COLO668 (cell line): ENCODE measurements around the gene ZNF74.
"Not testable (repeated sequence)": the region's sequence is repeated elsewhere in the genome, so short reads cannot be mapped to it uniquely, and the experiment has no call there.

Experiments used
- DNase-seq: peaks from one replicate; lab custom pipeline; 2025; ENCODE audit not compliant: unreplicated experiment; lab: John Stamatoyannopoulos, UW

ZNF74 gene

DNA sequence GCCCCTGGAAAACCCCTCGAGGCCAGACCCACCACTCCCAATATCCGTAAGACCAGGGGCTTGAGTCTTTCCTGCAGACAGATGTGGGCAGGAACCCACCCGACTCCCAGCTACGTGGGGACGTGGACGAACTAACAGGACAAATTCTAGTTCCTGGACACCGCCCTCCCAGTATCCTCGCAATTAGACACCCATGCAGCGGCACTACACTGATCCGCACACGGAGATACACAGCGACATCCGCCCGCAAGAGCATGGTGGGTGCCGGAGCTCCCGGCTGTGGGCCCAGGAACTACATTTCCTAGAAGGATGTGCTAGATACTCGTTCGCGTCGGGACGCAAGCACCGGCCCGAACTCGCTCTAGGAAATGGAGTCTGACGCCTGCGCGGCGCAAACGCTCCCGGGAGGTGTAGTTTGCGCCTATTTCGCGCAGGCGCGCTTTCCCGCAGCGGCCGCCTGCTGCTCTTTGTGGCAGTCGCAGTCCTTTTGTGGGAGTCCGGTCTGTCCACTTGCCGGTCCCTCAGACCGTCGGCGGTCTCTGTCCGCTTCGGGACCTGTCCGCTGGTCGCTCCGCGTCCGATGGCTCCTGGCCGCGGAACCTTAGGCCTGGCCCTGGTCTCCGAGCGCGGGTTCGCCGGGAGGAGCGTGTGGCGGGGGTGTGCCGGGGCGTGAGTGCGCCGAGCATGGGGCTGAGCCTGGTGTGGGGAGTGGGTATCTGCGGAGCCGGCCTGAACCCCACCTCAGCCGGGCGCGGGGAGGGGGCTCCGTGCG is at the start of gene ZNF74:
Gene ZNF74 (plus strand): TSS at position 447 of the 772 bp plus-strand sequence. CDS start 478 bp downstream, outside the sequence.
- peak; percentile 95 for DNase-seq

DNA sequence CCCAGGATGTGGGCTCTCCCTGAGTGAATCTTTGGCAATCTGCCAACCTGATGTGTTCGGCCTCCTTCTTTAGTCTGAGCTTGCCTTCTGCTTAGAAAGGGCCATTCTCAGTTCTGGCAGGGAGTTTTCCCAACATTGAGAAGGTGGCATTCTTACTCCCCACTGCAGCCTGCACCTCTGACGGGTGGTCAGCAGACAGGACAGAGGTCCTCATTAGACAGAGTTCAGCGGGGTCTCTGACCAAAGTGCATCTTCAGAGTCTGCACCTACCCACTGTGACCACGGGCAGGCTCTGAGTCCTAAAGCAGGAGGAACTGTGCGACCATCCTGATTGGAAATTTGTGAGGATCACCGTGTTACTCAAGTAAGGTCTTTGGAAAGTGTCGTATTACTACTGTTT is 47.4 kb upstream of the ZNF74 start:
- not testable (repeated sequence) for DNase-seq

DNA sequence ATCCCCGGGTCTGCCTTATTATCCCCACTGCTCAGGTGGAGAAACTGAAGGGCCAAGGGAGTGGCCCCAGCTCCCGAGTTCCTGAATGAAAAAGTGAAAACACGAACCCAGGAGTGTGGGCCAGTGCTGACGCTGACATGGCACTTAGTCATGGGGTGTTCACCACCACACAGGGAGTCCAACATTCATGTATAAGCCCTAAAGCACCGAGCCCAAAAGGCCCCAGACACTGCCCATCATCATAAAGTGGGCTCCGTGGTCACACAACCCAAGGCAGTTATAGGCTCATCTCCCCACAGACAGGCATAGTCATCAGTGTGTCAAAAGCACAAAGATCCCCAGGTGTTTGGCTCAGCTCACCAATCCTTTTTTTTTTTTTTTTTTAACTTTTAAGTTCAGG is 41.4 kb upstream of the ZNF74 start:
- not testable (repeated sequence) for DNase-seq

DNA sequence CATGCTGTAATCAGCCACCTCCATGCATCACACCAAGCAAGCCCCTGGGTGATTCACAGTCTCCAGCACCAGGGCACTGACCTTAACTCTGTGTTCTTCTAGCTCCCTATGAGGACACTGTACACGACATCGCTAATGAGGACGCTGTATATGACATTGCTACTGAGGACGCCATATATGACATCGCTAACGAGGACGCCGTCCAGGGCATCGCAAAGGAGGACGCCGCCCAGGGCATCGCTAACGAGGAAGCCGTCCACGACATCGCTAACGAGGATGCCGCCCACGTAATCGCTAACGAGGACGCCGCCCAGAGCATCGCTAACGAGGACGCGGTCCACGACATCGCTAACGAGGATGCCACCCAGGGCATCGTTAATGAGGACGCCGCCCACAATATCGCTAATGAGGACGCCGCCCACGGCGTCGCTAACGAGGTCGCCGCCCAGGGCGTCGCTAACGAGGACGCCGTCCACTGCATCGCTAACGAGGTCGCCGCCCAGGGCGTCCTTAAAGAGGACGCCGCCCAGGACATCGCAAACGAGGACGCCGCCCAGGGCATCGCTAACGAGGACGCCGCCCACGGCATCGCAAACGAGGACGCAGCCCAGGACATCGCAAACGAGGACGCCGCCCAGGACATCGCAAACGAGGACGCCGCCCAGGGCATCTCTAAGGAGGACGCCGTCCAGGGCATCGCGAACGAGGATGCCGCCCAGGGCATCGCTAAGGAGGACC is 39.5 kb upstream of the ZNF74 start:
- no peak for DNase-seq

DNA sequence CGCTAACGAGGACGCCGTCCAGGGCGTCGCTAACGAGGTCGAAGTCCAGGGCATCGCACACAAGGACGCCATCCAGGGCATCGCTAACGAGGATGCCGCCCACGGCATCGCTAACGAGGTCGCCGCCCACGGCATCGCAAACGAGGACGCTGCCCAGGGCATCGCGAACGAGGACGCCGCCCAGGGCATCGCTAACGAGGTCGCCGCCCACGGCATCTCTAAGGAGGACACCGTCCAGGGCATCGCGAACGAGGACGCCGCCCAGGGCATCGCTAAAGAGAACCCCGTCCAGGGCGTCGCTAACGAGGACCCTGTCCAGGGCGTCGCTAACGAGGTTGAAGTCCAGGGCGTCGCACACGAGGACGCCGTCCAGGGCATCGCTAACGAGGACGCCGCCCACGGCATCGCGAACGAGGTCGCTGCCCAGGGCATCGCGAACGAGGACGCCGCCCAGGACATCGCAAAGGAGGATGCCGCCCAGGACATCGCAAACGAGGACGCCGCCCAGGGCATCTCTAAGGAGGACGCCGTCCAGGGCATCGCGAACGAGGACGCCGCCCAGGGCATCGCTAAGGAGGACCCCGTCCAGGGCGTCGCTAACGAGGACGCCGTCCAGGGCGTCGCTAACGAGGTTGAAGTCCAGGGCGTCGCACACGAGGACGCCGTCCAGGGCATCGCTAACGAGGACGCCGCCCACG is 37.9 kb upstream of the ZNF74 start:
- not testable (repeated sequence) for DNase-seq

DNA sequence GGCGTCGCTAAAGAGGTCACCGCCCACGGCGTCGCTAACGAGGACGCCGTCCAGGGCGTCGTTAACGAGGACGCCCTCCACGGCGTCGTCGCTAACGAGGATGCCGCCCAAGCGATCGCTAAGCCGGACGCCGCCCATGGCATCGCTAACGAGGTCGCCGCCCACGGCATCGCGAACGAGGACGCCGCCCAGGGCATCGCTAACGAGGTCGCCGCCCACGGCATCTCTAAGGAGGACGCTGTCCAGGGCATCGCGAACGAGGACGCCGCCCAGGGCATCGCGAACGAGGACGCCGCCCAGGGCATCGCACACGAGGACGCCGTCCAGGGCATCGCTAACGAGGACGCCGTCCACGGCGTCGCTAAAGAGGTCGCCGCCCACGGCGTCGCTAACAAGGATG is 37.0 kb upstream of the ZNF74 start:
- not testable (repeated sequence) for DNase-seq

DNA sequence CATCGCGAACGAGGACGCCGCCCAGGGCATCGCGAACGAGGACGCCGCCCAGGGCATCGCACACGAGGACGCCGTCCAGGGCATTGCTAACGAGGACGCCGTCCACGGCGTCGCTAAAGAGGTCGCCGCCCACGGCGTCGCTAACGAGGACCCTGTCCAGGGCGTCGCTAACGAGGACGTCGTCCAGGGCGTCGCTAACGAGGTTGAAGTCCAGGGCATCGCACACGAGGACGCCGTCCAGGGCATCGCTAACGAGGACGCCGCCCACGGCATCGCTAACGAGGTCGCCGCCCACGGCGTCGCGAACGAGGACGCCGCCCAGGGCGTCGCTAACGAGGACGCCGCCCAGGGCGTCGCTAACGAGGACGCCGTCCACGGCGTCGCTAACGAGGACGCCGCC is 36.0 kb upstream of the ZNF74 start:
- DNase-seq, result not testable (repeated sequence)

DNA sequence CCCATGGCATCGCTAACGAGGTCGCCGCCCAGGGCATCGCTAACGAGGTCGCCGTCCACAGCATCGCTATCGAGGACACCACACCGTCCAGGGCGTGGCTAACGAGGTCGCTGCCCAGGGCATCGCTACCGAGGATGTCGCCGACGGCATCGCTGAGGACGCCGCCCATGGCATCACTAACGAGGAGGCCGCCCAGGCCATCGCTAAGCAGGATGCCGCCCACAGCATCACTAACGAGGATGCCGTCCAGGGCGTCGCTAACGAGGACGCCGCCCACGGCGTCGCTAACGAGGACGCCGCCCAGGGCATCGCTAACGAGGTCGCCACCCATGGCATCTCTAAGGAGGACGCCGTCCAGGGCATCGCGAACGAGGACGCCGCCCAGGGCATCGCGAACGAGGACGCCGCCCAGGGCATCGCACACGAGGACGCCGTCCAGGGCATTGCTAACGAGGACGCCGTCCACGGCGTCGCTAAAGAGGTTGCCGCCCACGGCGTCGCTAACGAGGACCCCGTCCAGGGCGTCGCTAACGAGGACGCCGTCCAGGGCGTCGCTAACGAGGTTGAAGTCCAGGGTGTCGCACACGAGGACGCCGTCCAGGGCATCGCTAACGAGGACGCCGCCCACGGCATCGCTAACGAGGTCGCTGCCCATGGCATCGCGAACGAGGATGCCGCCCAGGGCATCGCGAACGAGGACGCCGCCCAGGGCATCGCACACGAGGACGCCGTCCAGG is 35.3 kb upstream of the ZNF74 start:
- DNase-seq, result not testable (repeated sequence)

DNA sequence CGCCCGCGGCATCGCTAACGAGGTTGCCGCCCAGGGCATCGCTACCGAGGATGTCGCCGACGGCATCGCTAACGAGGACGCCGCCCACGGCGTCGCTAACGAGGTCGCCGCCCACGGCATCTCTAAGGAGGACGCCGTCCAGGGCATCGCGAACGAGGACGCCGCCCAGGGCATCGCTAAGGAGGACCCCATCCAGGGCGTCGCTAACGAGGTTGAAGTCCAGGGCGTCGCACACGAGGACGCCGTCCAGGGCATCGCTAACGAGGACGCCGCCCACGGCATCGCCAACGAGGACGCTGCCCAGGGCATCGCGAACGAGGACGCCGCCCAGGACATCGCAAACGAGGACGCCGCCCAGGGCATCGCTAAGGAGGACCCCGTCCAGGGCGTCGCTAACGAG is 33.7 kb upstream of the ZNF74 start:
- not testable (repeated sequence) for DNase-seq

DNA sequence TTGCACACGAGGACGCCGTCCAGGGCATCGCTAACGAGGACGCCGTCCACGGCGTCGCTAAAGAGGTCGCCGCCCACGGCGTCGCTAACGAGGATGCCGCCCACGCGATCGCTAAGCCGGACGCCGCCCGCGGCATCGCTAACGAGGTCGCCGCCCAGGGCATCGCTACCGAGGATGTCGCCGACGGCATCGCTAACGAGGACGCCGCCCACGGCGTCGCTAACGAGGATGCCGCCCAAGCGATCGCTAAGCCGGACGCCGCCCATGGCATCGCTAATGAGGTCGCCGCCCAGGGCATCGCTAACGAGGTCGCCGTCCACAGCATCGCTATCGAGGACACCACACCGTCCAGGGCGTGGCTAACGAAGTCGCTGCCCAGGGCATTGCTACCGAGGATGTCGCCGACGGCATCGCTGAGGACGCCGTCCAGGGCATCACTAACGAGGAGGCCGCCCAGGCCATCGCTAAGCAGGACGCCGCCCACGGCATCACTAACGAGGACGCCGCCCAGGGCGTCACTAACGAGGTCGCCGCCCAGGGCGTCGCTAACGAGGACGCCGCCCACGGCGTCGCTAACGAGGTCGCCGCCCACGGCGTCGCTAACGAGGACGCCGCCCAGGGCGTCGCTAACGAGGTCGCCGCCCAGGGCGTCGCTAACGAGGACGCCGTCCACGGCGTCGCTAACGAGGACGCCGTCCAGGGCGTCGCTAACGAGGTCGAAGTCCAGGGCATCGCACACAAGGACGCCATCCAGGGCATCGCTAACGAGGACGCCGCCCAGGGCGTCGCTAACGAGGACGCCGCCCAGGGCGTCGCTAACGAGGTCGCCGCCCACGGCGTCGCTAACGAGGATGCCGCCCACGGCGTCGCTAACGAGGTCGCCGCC is 32.8 kb upstream of the ZNF74 start:
- not testable (repeated sequence) for DNase-seq

DNA sequence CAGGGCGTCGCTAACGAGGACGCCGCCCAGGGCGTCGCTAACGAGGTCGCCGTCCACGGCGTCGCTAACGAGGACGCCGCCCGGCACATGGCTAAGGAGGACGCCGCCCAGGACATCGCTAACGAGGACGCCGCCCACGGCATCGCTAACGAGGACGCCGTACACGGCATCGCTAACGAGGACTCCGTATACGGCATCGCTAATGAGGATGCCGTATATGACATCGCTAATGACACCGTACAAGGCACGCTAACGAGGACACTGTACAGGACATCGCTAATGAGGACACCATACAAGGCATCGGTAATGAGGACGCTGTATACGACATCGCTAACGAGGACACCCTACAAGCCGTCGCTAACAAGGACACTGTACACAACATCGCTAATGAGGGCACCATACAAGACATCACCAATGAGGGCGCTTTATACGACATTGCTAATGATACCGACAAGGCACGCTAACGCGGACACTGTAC is 32.2 kb upstream of the ZNF74 start:
- DNase-seq, result not testable (repeated sequence)

DNA sequence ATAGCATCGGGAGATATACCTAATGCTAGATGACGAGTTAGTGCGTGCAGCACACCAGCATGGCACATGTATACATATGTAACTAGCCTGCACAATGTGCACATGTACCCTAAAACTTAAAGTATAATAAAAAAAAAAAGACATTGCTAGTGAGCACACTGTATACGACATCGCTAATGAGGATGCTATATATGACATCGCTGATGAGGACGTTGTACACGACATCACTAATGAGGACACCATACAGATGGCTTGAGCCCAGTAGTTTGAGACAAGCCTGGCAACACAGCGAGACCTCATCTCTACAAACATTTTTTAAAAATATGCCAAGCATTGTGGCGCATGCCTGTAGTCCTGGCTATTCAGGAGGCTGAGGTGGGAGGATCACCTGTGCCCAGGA is 31.5 kb upstream of the ZNF74 start:
- DNase-seq, result not testable (repeated sequence)

DNA sequence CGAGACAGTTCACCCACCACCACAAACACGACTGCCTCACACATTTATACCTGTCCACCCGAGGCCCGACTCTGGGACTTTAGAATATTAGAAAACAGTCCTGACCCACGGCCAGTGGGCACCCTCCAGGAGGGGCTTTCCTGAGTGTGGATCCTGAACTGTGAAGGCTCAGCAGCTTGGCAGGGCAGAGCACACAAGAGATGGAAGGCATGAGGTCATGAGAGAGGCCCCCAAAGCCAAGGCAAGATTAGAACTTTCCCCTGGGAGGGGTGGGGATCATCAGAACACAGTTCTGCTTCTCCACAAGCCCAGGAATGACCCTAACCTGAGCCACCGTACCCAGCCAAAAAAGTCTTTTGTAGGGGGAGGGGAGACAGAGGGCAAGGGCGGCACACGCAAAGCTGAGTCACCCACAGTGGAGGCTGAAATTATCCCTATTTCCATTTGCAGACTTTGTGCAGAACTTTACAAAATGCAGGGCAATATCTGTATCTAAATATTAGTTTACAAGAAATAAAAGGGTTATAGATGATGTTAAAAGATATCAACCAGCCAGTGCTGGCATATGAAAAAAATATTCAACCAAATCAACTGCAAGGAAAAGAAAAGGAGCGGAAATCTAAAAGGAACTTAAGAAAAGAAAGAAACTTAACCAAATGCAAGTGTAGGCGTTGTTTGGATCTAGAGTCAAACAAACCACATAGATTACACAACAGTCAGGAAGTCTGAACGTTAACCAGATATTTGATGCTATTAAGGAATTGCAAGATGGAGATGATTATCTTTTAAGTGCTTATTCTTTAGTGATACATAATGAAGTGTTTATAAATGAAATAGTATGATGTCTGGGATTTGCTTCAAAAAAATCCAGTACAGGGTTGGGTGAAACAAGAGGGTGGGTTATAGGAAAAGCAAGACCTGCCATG is 29.4 kb upstream of the ZNF74 start:
- DNase-seq, result not testable (repeated sequence)

DNA sequence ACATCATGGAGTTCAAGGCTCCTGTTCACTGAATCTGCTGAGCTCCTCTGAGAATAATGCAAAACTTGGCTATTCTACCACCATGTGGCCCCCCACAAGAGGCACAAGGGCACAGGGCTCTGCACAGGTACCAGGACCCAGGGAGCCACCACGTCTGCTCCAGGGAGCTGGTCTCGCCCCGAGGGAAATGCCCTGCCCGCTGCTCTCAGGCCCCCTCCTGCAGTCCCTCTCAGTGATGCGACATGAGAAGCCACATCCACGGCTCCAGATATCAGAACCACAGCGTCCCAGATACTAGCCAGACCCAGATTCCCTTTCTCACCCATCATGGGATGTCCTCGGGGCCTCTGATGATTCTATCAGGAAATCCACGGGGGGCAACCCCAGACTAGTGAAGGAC is 27.1 kb upstream of the ZNF74 start:
- not testable (repeated sequence) for DNase-seq

DNA sequence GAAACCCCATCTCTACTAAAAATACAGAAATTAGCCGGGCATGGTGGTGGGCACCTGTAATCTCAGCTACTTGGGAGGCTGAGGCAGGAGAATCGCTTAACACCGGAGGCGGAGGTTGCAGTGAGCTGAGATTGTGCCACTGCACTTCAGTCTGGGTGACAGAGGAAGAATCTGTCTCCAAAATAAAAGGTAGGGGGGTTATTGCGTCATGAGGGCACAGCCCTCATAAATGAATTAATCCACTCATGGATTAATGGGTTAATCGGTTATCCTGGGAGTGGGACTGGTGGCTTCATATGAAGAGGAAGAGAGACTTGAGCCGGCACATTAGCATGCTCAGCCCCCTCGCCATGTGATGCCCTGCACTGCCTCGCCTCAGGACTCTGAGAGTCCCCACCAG is 25.1 kb upstream of the ZNF74 start:
- not testable (repeated sequence) for DNase-seq

DNA sequence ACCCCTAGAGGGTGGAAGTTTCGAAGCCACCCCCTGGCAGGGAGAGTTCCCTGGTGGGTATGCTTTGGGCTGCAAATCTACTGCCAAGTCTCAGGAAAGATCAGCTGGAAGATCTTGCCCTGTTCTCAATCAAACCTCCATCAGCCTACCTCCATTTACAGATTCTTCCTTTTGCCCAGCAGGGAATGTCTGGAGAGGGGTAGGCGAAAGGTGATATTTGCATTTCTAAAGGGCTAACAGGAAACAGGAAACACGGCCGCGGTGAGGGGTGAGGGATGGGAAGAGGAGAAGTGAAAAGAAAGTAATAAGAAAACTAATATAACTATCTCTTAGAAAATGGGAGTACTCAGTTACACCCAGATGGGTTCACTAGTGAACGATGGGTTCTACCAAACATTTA is 22.3 kb upstream of the ZNF74 start:
- DNase-seq, result not testable (repeated sequence)

DNA sequence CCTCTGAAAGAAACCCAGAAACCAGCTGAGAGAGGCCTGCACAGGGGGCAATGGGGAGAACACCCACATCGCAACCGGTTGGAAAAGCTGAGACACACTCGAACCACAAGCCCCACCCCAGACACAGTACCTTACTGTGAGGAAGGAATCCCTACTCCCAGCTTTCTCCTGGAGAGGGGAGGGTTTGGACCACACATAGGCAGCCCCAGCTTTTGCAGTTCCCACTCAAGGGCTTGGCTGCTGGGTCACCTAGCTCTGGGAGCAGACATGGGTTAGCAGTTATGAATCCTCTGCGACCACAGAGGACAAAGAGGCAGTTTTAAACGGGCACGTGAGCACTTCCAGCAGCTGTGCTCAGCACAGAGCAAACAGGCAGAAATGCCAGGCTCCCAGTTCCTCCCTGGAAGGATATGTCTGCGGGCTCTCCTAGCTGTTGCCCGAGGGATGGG is 21.5 kb upstream of the ZNF74 start:
- peak; percentile 69 for DNase-seq

DNA sequence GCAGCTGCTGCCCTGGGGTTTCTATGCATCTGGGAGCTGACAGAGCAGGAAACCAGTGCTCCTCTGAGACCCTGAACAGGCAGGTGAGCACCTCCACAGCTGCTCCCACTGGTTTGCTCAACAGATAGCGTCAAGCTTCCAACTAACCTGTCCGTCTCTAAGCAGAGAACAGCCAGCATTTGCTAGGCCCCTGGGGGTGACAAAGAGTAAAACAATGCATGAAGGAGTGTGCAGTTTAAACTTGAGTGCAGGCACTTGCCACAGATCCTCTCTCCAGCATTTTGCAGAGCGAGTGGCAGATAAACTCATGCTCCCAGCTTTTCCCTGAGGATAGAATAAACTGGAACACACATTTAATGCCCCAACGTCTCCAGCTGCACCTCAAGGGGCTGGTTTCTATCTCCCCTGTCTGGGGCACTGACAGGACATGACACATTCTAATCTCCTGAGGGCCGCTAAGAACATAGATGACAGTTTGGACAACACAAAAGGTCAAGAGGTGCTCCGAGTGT is 20.7 kb upstream of the ZNF74 start:
- DNase-seq, result peak; percentile 30
